WTC11 (cell line): Measurements from ENCODE around the gene MLF2. TPM values are rescaled to one million over a fixed set of nuclear protein-coding genes. Genes with fewer than 3 reads are reported as not detected.

Experiments used
- AFF4 ChIP-seq: sonication (generic); formaldehyde crosslinking; IDR thresholded peaks from 2 replicates; pipeline ENCODE4 v1.8.1; 2023; ENCODE audit warnings: mild to moderate bottlenecking, missing genetic modification reagents, borderline replicate concordance
- ATF1 ChIP-seq: sonication (generic); formaldehyde crosslinking; IDR thresholded peaks from 2 replicates; pipeline ENCODE4 v1.8.1; 2023; ENCODE audit warnings: mild to moderate bottlenecking, moderate library complexity, missing genetic modification reagents
- E2F4 ChIP-seq: sonication (generic); formaldehyde crosslinking; IDR thresholded peaks from 2 replicates; pipeline ENCODE4 v1.8.1; 2022; ENCODE audit warnings: low read depth, mild to moderate bottlenecking, moderate library complexity, missing genetic modification reagents, borderline replicate concordance
- ETV6 ChIP-seq: sonication (generic); formaldehyde crosslinking; IDR thresholded peaks from 2 replicates; pipeline ENCODE4 v1.8.1; 2022; ENCODE audit warnings: mild to moderate bottlenecking, missing genetic modification reagents
- FOXP1 ChIP-seq: sonication (generic); formaldehyde crosslinking; IDR thresholded peaks from 2 replicates; pipeline ENCODE4 v1.8.0; 2022; ENCODE audit warnings: missing genetic modification reagents, mild to moderate bottlenecking, moderate library complexity, borderline replicate concordance
- HMGA2 ChIP-seq: fragments of 250-450 bp; sonication (Bioruptor Pico); IDR thresholded peaks from 2 replicates; pipeline ENCODE4 v1.4.0; 2021; ENCODE audit warnings: mild to moderate bottlenecking, moderate library complexity
- HMGXB4 ChIP-seq: sonication (generic); formaldehyde crosslinking; IDR thresholded peaks from 2 replicates; pipeline ENCODE4 v1.8.1; 2023; ENCODE audit warnings: mild to moderate bottlenecking, moderate library complexity, missing genetic modification reagents
- MXD4 ChIP-seq: fragments of 250-450 bp; sonication (Bioruptor Pico); IDR thresholded peaks from 2 replicates; pipeline ENCODE4 v1.8.0; 2021; ENCODE audit warnings: mild to moderate bottlenecking, moderate library complexity, borderline replicate concordance
- NFYB ChIP-seq: sonication (generic); formaldehyde crosslinking; conservative IDR thresholded peaks from 2 replicates; pipeline ENCODE4 v1.8.0; 2022; ENCODE audit warnings: low read depth, missing genetic modification reagents
- NR1H2 ChIP-seq: sonication (generic); formaldehyde crosslinking; IDR thresholded peaks from 2 replicates; pipeline ENCODE4 v1.9.0; 2021; ENCODE audit warnings: mild to moderate bottlenecking, moderate library complexity, missing genetic modification reagents
- PREB ChIP-seq: sonication (generic); formaldehyde crosslinking; IDR thresholded peaks from 2 replicates; pipeline ENCODE4 v1.8.1; 2022; ENCODE audit warnings: mild to moderate bottlenecking, missing genetic modification reagents, moderate library complexity, borderline replicate concordance
- RORB ChIP-seq: fragments of 250-450 bp; sonication (Bioruptor Pico); IDR thresholded peaks from 2 replicates; pipeline ENCODE4 v1.9.0; 2021; ENCODE audit warnings: mild to moderate bottlenecking
- SMAD4 ChIP-seq: sonication (generic); formaldehyde crosslinking; IDR thresholded peaks from 2 replicates; pipeline ENCODE4 v1.8.0; 2022; ENCODE audit warnings: mild to moderate bottlenecking, missing genetic modification reagents
- TCF7 ChIP-seq: sonication (generic); formaldehyde crosslinking; IDR thresholded peaks from 2 replicates; pipeline ENCODE4 v1.8.0; 2022; ENCODE audit warnings: mild to moderate bottlenecking, low read depth, missing genetic modification reagents, moderate library complexity
- TEAD1 ChIP-seq: sonication (generic); formaldehyde crosslinking; IDR thresholded peaks from 2 replicates; pipeline ENCODE4 v1.8.0; 2022; ENCODE audit warnings: mild to moderate bottlenecking, missing genetic modification reagents
- TEAD4 ChIP-seq: sonication (generic); formaldehyde crosslinking; IDR thresholded peaks from 2 replicates; pipeline ENCODE4 v1.8.0; 2022; ENCODE audit warnings: mild to moderate bottlenecking, missing genetic modification reagents
- ZMAT4 ChIP-seq: fragments of 250-450 bp; sonication (Bioruptor Pico); IDR thresholded peaks from 2 replicates; pipeline ENCODE4 v1.9.0; 2021; ENCODE audit warnings: mild to moderate bottlenecking
- ZNF423 ChIP-seq: fragments of 250-450 bp; sonication (Bioruptor Pico); IDR thresholded peaks from 2 replicates; pipeline ENCODE4 v2.1.2; 2022; ENCODE audit warnings: mild to moderate bottlenecking, moderate library complexity
- ZNF532 ChIP-seq: fragments of 250-450 bp; sonication (Bioruptor Pico); IDR thresholded peaks from 2 replicates; pipeline ENCODE4 v1.9.0; 2021; ENCODE audit warnings: mild to moderate bottlenecking, borderline replicate concordance
- total RNA-seq: library from RNA; stranded (reverse); gene quantifications from 3 replicates; pipeline ENCODE4 v1.2.3, GENCODE V29; 2021
- TF ChIP-seq, protein P1 (sequence below): fragments of 250-450 bp; sonication (Bioruptor Pico); IDR thresholded peaks from 2 replicates; pipeline ENCODE4 v1.8.0; 2021; ENCODE audit warnings: mild to moderate bottlenecking
- TF ChIP-seq, protein P2 (sequence below): fragments of 200-600 bp; IDR thresholded peaks from 2 replicates; pipeline ENCODE4 v1.8.0; 2022; ENCODE audit warnings: antibody characterized with exemption

Gene MLF2
- total RNA-seq, 1 experiment from 2014 or later = 236 TPM

GRCh38 chr12:6752921-6753771 is at the start of gene MLF2 (continued):
- peak; percentile 39; the same call in 1 of the 2 replicates for TF ChIP-seq ZNF423 (CRISPR knock-in tag)
- TF ChIP-seq NFYB (CRISPR knock-in tag) = no peak
- TF ChIP-seq SMAD4 (CRISPR knock-in tag) = no peak
- no peak for TF ChIP-seq TEAD4 (CRISPR knock-in tag)
- TF ChIP-seq ZMAT4 (CRISPR knock-in tag) = no peak
- TF ChIP-seq MXD4 (CRISPR knock-in tag) = no peak
- TF ChIP-seq, protein P1, sequence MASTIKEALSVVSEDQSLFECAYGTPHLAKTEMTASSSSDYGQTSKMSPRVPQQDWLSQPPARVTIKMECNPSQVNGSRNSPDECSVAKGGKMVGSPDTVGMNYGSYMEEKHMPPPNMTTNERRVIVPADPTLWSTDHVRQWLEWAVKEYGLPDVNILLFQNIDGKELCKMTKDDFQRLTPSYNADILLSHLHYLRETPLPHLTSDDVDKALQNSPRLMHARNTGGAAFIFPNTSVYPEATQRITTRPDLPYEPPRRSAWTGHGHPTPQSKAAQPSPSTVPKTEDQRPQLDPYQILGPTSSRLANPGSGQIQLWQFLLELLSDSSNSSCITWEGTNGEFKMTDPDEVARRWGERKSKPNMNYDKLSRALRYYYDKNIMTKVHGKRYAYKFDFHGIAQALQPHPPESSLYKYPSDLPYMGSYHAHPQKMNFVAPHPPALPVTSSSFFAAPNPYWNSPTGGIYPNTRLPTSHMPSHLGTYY (CRISPR knock-in tag) = no peak
- 0 out of 2 replicates have a peak, but pooled peaks have one; percentile 15 for TF ChIP-seq AFF4
- TF ChIP-seq FOXP1 (CRISPR knock-in tag) = 0 out of 2 replicates have a peak, but pooled peaks have one; percentile 53
- TF ChIP-seq ETV6 = peak; percentile 81
- TF ChIP-seq, protein P2, sequence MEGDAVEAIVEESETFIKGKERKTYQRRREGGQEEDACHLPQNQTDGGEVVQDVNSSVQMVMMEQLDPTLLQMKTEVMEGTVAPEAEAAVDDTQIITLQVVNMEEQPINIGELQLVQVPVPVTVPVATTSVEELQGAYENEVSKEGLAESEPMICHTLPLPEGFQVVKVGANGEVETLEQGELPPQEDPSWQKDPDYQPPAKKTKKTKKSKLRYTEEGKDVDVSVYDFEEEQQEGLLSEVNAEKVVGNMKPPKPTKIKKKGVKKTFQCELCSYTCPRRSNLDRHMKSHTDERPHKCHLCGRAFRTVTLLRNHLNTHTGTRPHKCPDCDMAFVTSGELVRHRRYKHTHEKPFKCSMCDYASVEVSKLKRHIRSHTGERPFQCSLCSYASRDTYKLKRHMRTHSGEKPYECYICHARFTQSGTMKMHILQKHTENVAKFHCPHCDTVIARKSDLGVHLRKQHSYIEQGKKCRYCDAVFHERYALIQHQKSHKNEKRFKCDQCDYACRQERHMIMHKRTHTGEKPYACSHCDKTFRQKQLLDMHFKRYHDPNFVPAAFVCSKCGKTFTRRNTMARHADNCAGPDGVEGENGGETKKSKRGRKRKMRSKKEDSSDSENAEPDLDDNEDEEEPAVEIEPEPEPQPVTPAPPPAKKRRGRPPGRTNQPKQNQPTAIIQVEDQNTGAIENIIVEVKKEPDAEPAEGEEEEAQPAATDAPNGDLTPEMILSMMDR = peak; percentile 89; the same call in 1 of the 2 replicates
- no peak for TF ChIP-seq TCF7 (CRISPR knock-in tag)
- TF ChIP-seq ZNF532 (CRISPR knock-in tag) = no peak
- no peak for TF ChIP-seq NR1H2 (CRISPR knock-in tag)
- TF ChIP-seq TEAD1 = no peak; the same call in none of the 2 replicates
- TF ChIP-seq ATF1 = no peak
- TF ChIP-seq HMGXB4 (CRISPR knock-in tag) = peak; percentile 88
- TF ChIP-seq PREB (CRISPR knock-in tag) = no peak
- TF ChIP-seq HMGA2 (CRISPR knock-in tag) = peak; percentile 14; the same call in 1 of the 2 replicates
- no peak for TF ChIP-seq RORB
- TF ChIP-seq E2F4 (CRISPR knock-in tag) = no peak
